Astrocyte (in vitro differentiated cells and primary cell): ENCODE measurements around the gene TUBGCP5. TPM values are rescaled to one million over a fixed set of nuclear protein-coding genes. Genes with fewer than 3 reads are reported as not detected.

Experiments used
- DNase-seq: peaks from one replicate; pipeline ENCODE4 v3.0.0-alpha.2; 2010; ENCODE audit warnings: low read depth
- FAIRE-seq: peaks from 2 replicates; lab custom pipeline; 2011; peaks lifted over from hg19 to GRCh38; lab: Jason Lieb, UNC
- H2AFZ ChIP-seq: 2 replicates; pipeline ENCODE4 v1.6.0; 2012; ENCODE audit warnings: low read depth, low read length, inconsistent platforms
- H3K27ac ChIP-seq: 2 replicates; pipeline ENCODE4 v1.5.1; 2011; ENCODE audit warnings: low read depth, low read length, inconsistent platforms
- H3K27me3 ChIP-seq: 2 replicates; pipeline ENCODE4 v1.6.0; 2011; ENCODE audit warnings: low read length, inconsistent platforms; ENCODE audit not compliant: insufficient read depth
- H3K36me3 ChIP-seq: 2 replicates; pipeline ENCODE4 v1.5.1; 2011; ENCODE audit warnings: low read length, inconsistent platforms; ENCODE audit not compliant: insufficient read depth
- H3K4me1 ChIP-seq: 2 replicates; pipeline ENCODE4 v1.5.1; 2011; ENCODE audit warnings: low read length, inconsistent platforms; ENCODE audit not compliant: insufficient read depth
- H3K4me2 ChIP-seq: 2 replicates; pipeline ENCODE4 v1.6.0; 2012; ENCODE audit warnings: low read length, inconsistent platforms
- H3K4me3 ChIP-seq: 2 replicates; pipeline ENCODE4 v1.5.1; 2011; ENCODE audit warnings: low read depth, mild to moderate bottlenecking, low read length, inconsistent platforms; ENCODE audit not compliant: insufficient read depth
- H3K79me2 ChIP-seq: 2 replicates; pipeline ENCODE4 v1.6.0; 2012; ENCODE audit warnings: mild to moderate bottlenecking, low read length, inconsistent platforms; ENCODE audit not compliant: insufficient read depth
- H3K9ac ChIP-seq: 2 replicates; pipeline ENCODE4 v1.6.0; 2012; ENCODE audit warnings: mild to moderate bottlenecking, low read length, inconsistent platforms
- H3K9me3 ChIP-seq: 2 replicates; pipeline ENCODE4 v1.5.1; 2012; ENCODE audit warnings: low read depth, mild to moderate bottlenecking, low read length, inconsistent platforms; ENCODE audit not compliant: insufficient read depth
- H4K20me1 ChIP-seq: 2 replicates; pipeline ENCODE4 v1.6.0; 2012; ENCODE audit warnings: low read length, inconsistent platforms; ENCODE audit not compliant: insufficient read depth
- H3K27ac Mint-ChIP-seq: one replicate; pipeline ENCODE4 v1.8.0; 2021; ENCODE audit warnings: mild to moderate bottlenecking, mixed read lengths; ENCODE audit not compliant: unreplicated experiment
- H3K27me3 Mint-ChIP-seq: one replicate; pipeline ENCODE4 v1.8.0; 2021; ENCODE audit warnings: low read depth, mixed read lengths; ENCODE audit not compliant: unreplicated experiment
- H3K36me3 Mint-ChIP-seq: one replicate; pipeline ENCODE4 v1.8.0; 2021; ENCODE audit warnings: low read depth, mixed read lengths; ENCODE audit not compliant: unreplicated experiment
- H3K4me1 Mint-ChIP-seq: one replicate; pipeline ENCODE4 v1.8.0; 2021; ENCODE audit warnings: low read depth, mixed read lengths; ENCODE audit not compliant: unreplicated experiment
- H3K4me3 Mint-ChIP-seq: one replicate; pipeline ENCODE4 v1.8.0; 2021; ENCODE audit warnings: mild to moderate bottlenecking, moderate library complexity, mixed read lengths; ENCODE audit not compliant: unreplicated experiment
- H3K9me3 Mint-ChIP-seq: one replicate; pipeline ENCODE4 v1.8.0; 2021; ENCODE audit warnings: mild to moderate bottlenecking, mixed read lengths; ENCODE audit not compliant: unreplicated experiment
- EZH2 ChIP-seq: IDR thresholded peaks from 2 replicates; pipeline ENCODE4 v1.6.1; 2012; ENCODE audit warnings: mild to moderate bottlenecking, low read length, inconsistent platforms; ENCODE audit not compliant: insufficient read depth
- total RNA-seq: library from RNA; stranded (reverse); gene quantifications from 2 replicates; pipeline ENCODE4 v1.2.1, GENCODE V29; 2021
- TF ChIP-seq, protein P1 (sequence below): IDR thresholded peaks from 2 replicates; pipeline ENCODE4 v1.5.1; 2011; ENCODE audit warnings: low read depth, mild to moderate bottlenecking, inconsistent platforms, low read length, moderate library complexity; ENCODE audit not compliant: insufficient read depth

TUBGCP5 gene
- total RNA-seq, 1 donor from 2014 or later: 13.8 TPM

DNA sequence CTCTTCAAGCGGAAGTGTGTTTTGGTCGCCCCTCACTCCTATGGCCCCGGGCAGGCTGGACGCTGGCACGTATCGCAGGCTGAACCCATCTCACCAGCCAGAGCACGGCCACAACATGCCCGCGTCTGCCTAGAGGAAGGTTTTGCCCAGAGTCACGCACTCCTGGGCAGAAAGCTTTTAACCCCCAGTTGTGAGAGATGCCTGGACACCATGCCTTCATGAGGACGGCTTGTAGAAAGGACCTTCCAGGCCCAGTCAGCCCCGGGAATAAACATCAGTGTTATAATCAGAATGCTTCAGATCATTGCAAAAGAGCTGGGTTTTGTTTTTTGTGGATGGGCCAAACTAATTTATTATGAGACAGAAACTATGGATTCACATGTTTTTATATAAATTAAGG lies 75.7 kb downstream of the TUBGCP5 start:
- peaks cover 90% of the 10 kb centered on the region for H4K20me1 ChIP-seq
- no peak overlapping the region for H3K4me3 Mint-ChIP-seq
- peak overlapping the region; percentile 24 for H3K27ac ChIP-seq
- no peaks in the 10 kb centered on the region for H3K9me3 ChIP-seq
- H3K9ac ChIP-seq: no peak overlapping the region
- no peak overlapping the region for H3K4me3 ChIP-seq
- H3K36me3 ChIP-seq: no peaks in the 10 kb centered on the region
- DNase-seq (no peak), FAIRE-seq (no peak)
- no peak overlapping the region for H2AFZ ChIP-seq
- peaks cover 94% of the 10 kb centered on the region for H3K79me2 ChIP-seq
- TF ChIP-seq, protein P1, sequence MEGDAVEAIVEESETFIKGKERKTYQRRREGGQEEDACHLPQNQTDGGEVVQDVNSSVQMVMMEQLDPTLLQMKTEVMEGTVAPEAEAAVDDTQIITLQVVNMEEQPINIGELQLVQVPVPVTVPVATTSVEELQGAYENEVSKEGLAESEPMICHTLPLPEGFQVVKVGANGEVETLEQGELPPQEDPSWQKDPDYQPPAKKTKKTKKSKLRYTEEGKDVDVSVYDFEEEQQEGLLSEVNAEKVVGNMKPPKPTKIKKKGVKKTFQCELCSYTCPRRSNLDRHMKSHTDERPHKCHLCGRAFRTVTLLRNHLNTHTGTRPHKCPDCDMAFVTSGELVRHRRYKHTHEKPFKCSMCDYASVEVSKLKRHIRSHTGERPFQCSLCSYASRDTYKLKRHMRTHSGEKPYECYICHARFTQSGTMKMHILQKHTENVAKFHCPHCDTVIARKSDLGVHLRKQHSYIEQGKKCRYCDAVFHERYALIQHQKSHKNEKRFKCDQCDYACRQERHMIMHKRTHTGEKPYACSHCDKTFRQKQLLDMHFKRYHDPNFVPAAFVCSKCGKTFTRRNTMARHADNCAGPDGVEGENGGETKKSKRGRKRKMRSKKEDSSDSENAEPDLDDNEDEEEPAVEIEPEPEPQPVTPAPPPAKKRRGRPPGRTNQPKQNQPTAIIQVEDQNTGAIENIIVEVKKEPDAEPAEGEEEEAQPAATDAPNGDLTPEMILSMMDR: no peak
- no peak for TF ChIP-seq EZH2
- no peaks in the 10 kb centered on the region for H3K9me3 Mint-ChIP-seq
- H3K4me1 ChIP-seq: peaks cover 34% of the 10 kb centered on the region
- no peaks in the 10 kb centered on the region for H3K27me3 Mint-ChIP-seq
- H3K36me3 Mint-ChIP-seq: peaks cover 5% of the 10 kb centered on the region
- peaks cover 46% of the 10 kb centered on the region for H3K4me1 Mint-ChIP-seq
- no peaks in the 10 kb centered on the region for H3K27me3 ChIP-seq
- H3K4me2 ChIP-seq: peak overlapping the region; percentile 52
- H3K27ac Mint-ChIP-seq: peak overlapping the region; percentile 72

DNA sequence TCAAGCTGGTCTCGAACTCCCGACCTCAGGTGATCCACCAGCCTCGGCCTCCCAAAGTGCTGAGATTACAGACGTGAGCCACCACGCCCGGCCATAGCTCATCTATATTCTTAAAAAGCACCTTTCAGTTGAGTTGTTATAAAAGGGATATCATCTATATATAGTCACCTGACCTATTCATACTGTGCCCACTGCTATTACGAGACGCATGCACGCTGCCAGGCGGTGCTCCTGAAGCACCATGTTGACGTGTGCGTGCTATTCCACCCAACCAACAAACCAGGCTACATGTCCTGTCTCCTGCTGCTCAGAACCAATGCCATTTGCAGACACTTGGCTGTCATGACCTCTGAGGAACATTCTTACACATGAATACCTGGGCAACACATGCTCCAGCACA lies 76.8 kb downstream of the TUBGCP5 start:
- Mint-ChIP-seq H3K36me3 (peaks cover 5% of the 10 kb centered on the region), H3K27me3 (no peaks in the 10 kb centered on the region), H3K27ac (no peak overlapping the region), H3K9me3 (no peaks in the 10 kb centered on the region), H3K4me1 (peaks cover 39% of the 10 kb centered on the region), H3K4me3 (no peak overlapping the region)
- H2AFZ ChIP-seq: no peak overlapping the region
- H3K27me3 ChIP-seq: no peaks in the 10 kb centered on the region
- no peaks in the 10 kb centered on the region for H3K36me3 ChIP-seq
- no peak for TF ChIP-seq EZH2
- TF ChIP-seq, protein P1: no peak
- peaks cover 98% of the 10 kb centered on the region for H3K79me2 ChIP-seq
- H3K27ac ChIP-seq: no peak overlapping the region
- H3K9me3 ChIP-seq: no peaks in the 10 kb centered on the region
- FAIRE-seq (no peak), DNase-seq (no peak)
- H4K20me1 ChIP-seq: peaks cover 93% of the 10 kb centered on the region
- H3K4me1 ChIP-seq: peaks cover 27% of the 10 kb centered on the region
- no peak overlapping the region for H3K9ac ChIP-seq
- no peak overlapping the region for H3K4me3 ChIP-seq
- H3K4me2 ChIP-seq: no peak overlapping the region

DNA sequence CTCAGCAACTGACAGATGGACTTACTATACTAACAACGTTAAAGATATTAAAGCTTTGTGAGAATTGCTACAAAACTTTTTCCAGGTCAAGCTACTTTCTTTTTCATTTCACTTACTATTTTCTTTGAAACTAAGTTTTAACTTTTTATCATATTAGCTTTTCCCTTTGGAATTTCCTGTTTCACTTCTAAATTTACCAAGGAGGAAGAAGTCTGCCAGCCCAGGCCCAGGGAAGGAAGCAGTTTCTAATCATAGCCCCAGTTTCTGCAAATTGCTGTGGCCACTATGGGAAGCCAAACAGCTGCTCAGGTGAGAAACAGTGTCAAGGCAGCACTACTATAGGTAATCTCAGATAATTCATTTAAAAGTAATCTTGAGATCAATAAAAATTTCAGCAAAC lies 77.6 kb downstream of the TUBGCP5 start:
- H3K36me3 Mint-ChIP-seq: peaks cover 2% of the 10 kb centered on the region
- H3K27me3 Mint-ChIP-seq: no peaks in the 10 kb centered on the region
- Histone ChIP-seq H4K20me1 (peaks cover 90% of the 10 kb centered on the region), H3K4me3 (peak overlapping the region; percentile 14), H3K27me3 (no peaks in the 10 kb centered on the region), H3K4me1 (peaks cover 27% of the 10 kb centered on the region), H3K27ac (peak overlapping the region; percentile 13), H3K79me2 (peaks cover 95% of the 10 kb centered on the region), H3K9ac (peak overlapping the region; percentile 26), H3K9me3 (no peaks in the 10 kb centered on the region), H2AFZ (no peak overlapping the region), H3K4me2 (peak overlapping the region; percentile 62), H3K36me3 (no peaks in the 10 kb centered on the region)
- H3K4me1 Mint-ChIP-seq: peaks cover 34% of the 10 kb centered on the region
- no peaks in the 10 kb centered on the region for H3K9me3 Mint-ChIP-seq
- DNase-seq (peak; percentile 23), FAIRE-seq (no peak)
- H3K4me3 Mint-ChIP-seq: peak overlapping the region; percentile 35
- TF ChIP-seq, protein P1: no peak
- TF ChIP-seq EZH2: no peak
- peak overlapping the region; percentile 88 for H3K27ac Mint-ChIP-seq
